Neural cell (in vitro differentiated cells): ENCODE measurements around the gene WASHC3.

ENCODE experiments used
- EP300 ChIP-seq: fragments of 450-650 bp; conservative IDR thresholded peaks from 2 replicates; pipeline ENCODE4 v1.6.1; 2014; ENCODE audit warnings: antibody characterized with exemption, mild to moderate bottlenecking, moderate library complexity; ENCODE audit not compliant: poor library complexity, severe bottlenecking
- EZH2 ChIP-seq: fragments of 200-600, 300-800 bp; shearing (Covaris generic), sonication (generic); IDR thresholded peaks from 2 replicates; pipeline ENCODE4 v1.6.1; 2014; ENCODE audit warnings: antibody characterized with exemption, low read length, borderline replicate concordance, mild to moderate bottlenecking; ENCODE audit not compliant: insufficient read depth, poor library complexity, severe bottlenecking
- POLR2AphosphoS5 ChIP-seq: IDR thresholded peaks from 2 replicates; pipeline ENCODE4 v1.6.1; 2012
- REST ChIP-seq: IDR thresholded peaks from 2 replicates; pipeline ENCODE4 v1.6.1; 2012; ENCODE audit warnings: borderline replicate concordance
- TAF1 ChIP-seq: IDR thresholded peaks from 2 replicates; pipeline ENCODE4 v1.6.1; 2012; ENCODE audit warnings: low read depth
- TF ChIP-seq, protein P1 (sequence below): fragments of 450-650 bp; IDR thresholded peaks from 2 replicates; pipeline ENCODE4 v1.5.1; 2014; ENCODE audit warnings: antibody characterized with exemption, mild to moderate bottlenecking, moderate library complexity; ENCODE audit not compliant: poor library complexity, severe bottlenecking

DNA sequence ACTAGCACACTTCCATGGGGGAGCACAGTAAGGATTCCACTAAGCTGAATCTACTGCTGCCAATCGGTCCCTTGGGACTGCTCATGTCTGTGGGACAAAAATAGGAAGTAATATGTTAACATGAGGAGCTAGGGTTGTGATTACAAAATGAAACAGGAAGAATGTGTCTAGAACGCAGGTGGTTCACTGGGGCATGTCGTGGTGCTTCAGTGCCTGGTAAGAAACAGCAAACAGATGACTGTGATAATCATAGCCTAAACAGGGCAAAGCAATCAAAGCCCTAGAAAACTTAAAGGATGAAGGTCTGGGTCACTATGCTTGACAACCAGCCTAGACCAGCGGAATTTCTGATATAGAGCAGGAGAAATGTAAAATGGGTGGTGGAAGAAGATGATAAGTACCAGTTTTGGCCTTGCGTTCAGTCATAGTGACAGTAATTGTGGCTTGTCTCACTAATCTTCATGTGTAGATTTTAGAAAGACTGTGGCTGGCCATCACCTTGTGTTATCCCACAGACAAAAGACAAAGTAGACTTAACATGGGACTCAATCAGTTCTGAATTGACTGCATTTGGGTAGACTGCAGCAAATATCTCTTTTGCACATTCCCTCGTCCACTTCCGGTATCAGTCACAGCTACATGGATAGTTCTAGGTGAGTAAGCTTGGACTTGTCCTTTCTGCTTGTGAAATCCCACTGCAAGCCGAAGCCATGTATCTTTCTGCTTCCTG lies 51.4 kb downstream of the WASHC3 start:
- TF ChIP-seq TAF1 (no peak), POLR2AphosphoS5 (no peak), REST (no peak), EP300 (no peak), EZH2 (no peak)
- TF ChIP-seq, protein P1, sequence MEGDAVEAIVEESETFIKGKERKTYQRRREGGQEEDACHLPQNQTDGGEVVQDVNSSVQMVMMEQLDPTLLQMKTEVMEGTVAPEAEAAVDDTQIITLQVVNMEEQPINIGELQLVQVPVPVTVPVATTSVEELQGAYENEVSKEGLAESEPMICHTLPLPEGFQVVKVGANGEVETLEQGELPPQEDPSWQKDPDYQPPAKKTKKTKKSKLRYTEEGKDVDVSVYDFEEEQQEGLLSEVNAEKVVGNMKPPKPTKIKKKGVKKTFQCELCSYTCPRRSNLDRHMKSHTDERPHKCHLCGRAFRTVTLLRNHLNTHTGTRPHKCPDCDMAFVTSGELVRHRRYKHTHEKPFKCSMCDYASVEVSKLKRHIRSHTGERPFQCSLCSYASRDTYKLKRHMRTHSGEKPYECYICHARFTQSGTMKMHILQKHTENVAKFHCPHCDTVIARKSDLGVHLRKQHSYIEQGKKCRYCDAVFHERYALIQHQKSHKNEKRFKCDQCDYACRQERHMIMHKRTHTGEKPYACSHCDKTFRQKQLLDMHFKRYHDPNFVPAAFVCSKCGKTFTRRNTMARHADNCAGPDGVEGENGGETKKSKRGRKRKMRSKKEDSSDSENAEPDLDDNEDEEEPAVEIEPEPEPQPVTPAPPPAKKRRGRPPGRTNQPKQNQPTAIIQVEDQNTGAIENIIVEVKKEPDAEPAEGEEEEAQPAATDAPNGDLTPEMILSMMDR = no peak
